AML-193 (cell line): ENCODE results near the gene AUTS2.

Source experiments
- DNase-seq, 2 experiments: peaks; one replicate each; lab custom pipeline; 2025; lab: John Stamatoyannopoulos, UW

The AUTS2 gene

GRCh38 chr7:69847921-69848612, 249.8 kb downstream of the AUTS2 start:
- DNase-seq, result no peak

- peak; percentile 73 to 76 for DNase-seq
Observed at GRCh38 chr7:69849268-69849667, 251.0 kb downstream of the AUTS2 start.

GRCh38 chr7:69857014-69857413, 258.7 kb downstream of the AUTS2 start:
- DNase-seq, result no peak

GRCh38 chr7:69858471-69858870, 260.2 kb downstream of the AUTS2 start:
- DNase-seq, result no peak

- DNase-seq, result no peak
Observed at GRCh38 chr7:69859342-69859741, 261.1 kb downstream of the AUTS2 start.

GRCh38 chr7:69860486-69860885, 262.2 kb downstream of the AUTS2 start:
- no peak for DNase-seq

GRCh38 chr7:69860941-69861622, 262.8 kb downstream of the AUTS2 start:
- DNase-seq, result no peak

GRCh38 chr7:69862413-69863064, 264.3 kb downstream of the AUTS2 start:
- no peak for DNase-seq

- DNase-seq, result no peak
Observed at GRCh38 chr7:69864274-69864673, 266.0 kb downstream of the AUTS2 start.

- no peak for DNase-seq
Observed at GRCh38 chr7:69864822-69865221, 266.5 kb downstream of the AUTS2 start.

- DNase-seq, result no peak
Observed at GRCh38 chr7:69868921-69869320, 270.6 kb downstream of the AUTS2 start.

- no peak for DNase-seq
Observed at GRCh38 chr7:69871213-69871885, 273.1 kb downstream of the AUTS2 start.

- DNase-seq, result no peak
Observed at GRCh38 chr7:69871886-69872569, 273.8 kb downstream of the AUTS2 start.

- DNase-seq, result no peak
Observed at GRCh38 chr7:69873512-69873911, 275.2 kb downstream of the AUTS2 start.

GRCh38 chr7:69878015-69878414, 279.7 kb downstream of the AUTS2 start:
- DNase-seq, result peak in 1 of 2 experiments; percentile 6

- DNase-seq, result no peak
Observed at GRCh38 chr7:69878591-69878990, 280.3 kb downstream of the AUTS2 start.

- no peak for DNase-seq
Observed at GRCh38 chr7:69879989-69880388, 281.7 kb downstream of the AUTS2 start.

GRCh38 chr7:69880840-69881239, 282.6 kb downstream of the AUTS2 start:
- no peak for DNase-seq

- DNase-seq, result no peak
Observed at GRCh38 chr7:69882269-69882668, 284.0 kb downstream of the AUTS2 start.

- DNase-seq, result no peak
Observed at GRCh38 chr7:69883399-69883891, 285.2 kb downstream of the AUTS2 start.

- no peak for DNase-seq
Observed at GRCh38 chr7:69885431-69885830, 287.2 kb downstream of the AUTS2 start.
